HUES6 (cell line): ENCODE measurements around the gene SPRN.
"Not testable (repeated sequence)": the region's sequence is repeated elsewhere in the genome, so short reads cannot be mapped to it uniquely, and the experiment has no call there.

Source experiments
- H3K27ac ChIP-seq: 2 replicates; pipeline ENCODE4 v1.7.0; 2013; ENCODE audit warnings: low read depth, mild to moderate bottlenecking, low read length, inconsistent platforms
- H3K27me3 ChIP-seq: 2 replicates; pipeline ENCODE4 v1.6.1; 2013; ENCODE audit warnings: low read length; ENCODE audit not compliant: control insufficient read depth, insufficient read depth
- H3K36me3 ChIP-seq: 2 replicates; pipeline ENCODE4 v1.6.1; 2013; ENCODE audit warnings: low read length; ENCODE audit not compliant: control insufficient read depth, insufficient read depth
- H3K4me1 ChIP-seq: 2 replicates; pipeline ENCODE4 v1.6.1; 2013; ENCODE audit warnings: low read length; ENCODE audit not compliant: control insufficient read depth, insufficient read depth
- H3K4me3 ChIP-seq: 2 replicates; pipeline ENCODE4 v1.5.1; 2013; ENCODE audit warnings: low read depth, low read length
- H3K9ac ChIP-seq: one replicate; pipeline ENCODE4 v1.6.1; 2013; ENCODE audit warnings: mild to moderate bottlenecking, low read length
- H3K9me3 ChIP-seq: 2 replicates; pipeline ENCODE4 v1.6.1; 2013; ENCODE audit warnings: low read depth, low read length; ENCODE audit not compliant: control insufficient read depth, insufficient read depth

Gene SPRN

DNA sequence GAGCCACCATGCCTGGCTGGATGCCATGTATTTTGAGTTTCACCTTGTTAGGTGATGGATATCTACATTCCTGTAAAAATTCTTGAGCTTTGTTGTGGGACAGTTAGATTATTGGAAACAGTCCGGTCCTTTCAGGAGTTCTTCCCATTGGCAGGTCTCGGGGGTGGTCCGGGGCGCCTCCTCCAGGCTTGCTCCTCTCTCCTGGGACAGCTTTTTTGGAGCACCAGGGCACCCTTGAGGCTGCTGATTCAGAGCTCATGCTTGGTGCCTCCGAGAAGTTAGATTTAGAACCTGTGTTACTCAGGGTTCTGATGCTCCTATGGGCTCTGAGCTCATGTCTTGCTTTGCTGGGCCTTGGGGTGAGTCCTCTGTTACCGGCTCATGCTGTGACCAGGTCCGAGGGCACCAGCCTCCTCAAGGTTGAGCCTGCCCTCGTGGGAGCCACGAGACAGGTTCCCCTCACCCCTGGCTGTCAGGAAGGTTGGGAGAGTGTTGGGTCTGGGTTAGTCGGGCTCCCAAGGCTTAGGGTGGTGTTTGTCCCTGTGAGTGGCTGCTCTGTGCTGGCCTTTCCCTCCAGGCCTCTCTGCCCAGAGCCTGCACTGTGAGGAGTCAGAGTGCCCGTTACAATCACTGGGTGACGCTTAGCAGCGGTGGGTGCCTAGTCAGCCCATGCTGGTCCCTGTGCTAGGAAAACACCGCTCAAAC is 6.0 kb downstream of the SPRN start:
- Histone ChIP-seq H3K9ac (no peak overlapping the region), H3K9me3 (peaks cover 3% of the 10 kb centered on the region), H3K4me1 (no peaks in the 10 kb centered on the region), H3K27ac (no peak overlapping the region), H3K4me3 (no peak overlapping the region), H3K36me3 (peaks cover 45% of the 10 kb centered on the region), H3K27me3 (peaks cover 18% of the 10 kb centered on the region)

DNA sequence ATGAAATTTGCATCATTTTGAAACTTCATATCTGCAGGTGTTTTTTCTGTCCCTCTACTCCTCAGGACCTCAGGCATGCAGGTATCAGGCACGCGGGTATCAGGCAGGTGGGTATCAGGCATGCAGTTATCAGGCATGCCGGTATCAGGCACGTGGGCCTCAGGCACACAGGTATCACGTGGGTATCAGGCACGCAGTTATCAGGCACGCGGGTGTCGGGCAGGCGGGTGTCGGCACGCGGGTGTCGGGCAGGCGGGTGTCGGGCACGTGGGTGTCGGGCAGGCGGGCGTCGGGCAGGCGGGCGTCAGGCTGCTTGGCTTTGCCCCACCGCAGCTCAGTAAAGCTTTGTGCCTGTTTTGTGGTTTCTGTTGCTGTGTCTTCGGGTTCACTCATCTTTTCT is 8.7 kb downstream of the SPRN start:
- Histone ChIP-seq H3K9me3 (peaks cover 15% of the 10 kb centered on the region), H3K9ac (no peak overlapping the region), H3K4me3 (no peak overlapping the region), H3K27me3 (no peaks in the 10 kb centered on the region), H3K36me3 (peaks cover 66% of the 10 kb centered on the region), H3K27ac (no peak overlapping the region), H3K4me1 (no peaks in the 10 kb centered on the region)

DNA sequence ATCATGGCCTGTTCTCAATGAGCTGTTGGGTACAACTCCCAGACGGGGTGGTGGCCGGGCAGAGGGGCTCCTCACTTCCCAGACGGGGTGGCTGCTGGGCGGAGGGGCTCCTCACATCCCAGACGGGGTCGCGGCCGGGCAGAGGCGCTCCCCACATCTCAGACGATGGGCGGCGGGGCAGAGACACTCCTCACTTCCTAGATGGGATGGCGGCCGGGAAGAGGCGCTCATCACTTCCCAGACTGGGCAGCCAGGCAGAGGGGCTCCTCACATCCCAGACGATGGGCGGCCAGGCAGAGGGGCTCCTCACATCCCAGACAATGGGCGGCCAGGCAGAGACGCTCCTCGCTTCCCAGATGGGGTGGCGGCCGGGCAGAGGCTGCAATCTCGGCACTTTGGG is 10.0 kb downstream of the SPRN start:
- not testable (repeated sequence) for H3K27ac ChIP-seq, H3K27me3 ChIP-seq, H3K4me1 ChIP-seq, H3K9ac ChIP-seq, H3K4me3 ChIP-seq
- H3K36me3 ChIP-seq, result peaks cover 65% of the 10 kb centered on the region
- peaks cover 15% of the 10 kb centered on the region for H3K9me3 ChIP-seq

- no peak overlapping the region for H3K9ac ChIP-seq
- H3K36me3 ChIP-seq, result peaks cover 68% of the 10 kb centered on the region
- peaks cover 15% of the 10 kb centered on the region for H3K9me3 ChIP-seq
- no peak overlapping the region for H3K27ac ChIP-seq
- no peaks in the 10 kb centered on the region for H3K27me3 ChIP-seq
- H3K4me3 ChIP-seq, result no peak overlapping the region
- H3K4me1 ChIP-seq, result no peaks in the 10 kb centered on the region
Measured at GRCh38 chr10:133412381-133412711, 12.1 kb downstream of the SPRN start.

DNA sequence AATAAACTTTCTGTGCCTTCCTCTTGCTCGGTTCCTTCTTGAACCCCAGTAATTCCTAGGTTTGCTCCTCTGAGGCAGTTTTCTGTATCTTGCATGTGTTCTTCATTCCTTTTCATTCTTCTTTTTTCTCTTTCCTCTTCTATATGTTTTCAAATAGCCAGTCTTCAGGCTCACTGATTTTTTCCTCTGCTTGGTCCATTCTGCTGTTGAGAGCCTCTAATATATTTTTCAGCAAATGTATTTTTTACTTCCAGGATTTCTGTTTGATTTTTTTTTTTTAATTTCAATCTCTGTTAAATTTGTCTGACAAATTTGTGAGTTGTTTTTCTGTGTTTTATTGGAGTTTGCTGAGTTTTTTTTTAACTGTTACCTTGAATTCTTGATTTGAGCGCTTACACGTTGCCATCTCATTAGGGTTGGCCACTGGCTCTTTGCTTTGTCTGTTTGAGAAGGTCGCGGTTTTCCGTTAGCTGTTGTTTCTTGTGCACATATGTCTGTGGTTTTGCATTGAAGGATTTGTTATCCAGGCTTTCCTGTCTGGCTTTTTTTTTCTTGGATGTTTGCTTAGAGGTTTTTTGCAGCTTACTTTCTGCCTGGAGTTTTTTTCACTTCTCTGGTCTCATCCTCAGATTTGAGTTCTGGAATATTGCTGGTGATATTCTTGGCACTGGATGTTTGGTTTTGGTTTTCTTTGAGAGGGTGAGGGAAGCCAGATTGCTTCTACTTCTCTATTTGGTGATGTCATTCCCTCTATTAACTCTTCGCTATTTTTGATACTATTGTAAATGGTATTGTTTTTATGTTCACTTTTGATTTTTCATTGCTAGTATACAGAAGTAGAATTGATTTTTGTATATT is 12.7 kb downstream of the SPRN start:
- Histone ChIP-seq H3K27ac (no peak overlapping the region), H3K4me3 (no peak overlapping the region), H3K36me3 (peaks cover 73% of the 10 kb centered on the region), H3K9ac (no peak overlapping the region), H3K9me3 (peaks cover 15% of the 10 kb centered on the region), H3K4me1 (no peaks in the 10 kb centered on the region), H3K27me3 (no peaks in the 10 kb centered on the region)

DNA sequence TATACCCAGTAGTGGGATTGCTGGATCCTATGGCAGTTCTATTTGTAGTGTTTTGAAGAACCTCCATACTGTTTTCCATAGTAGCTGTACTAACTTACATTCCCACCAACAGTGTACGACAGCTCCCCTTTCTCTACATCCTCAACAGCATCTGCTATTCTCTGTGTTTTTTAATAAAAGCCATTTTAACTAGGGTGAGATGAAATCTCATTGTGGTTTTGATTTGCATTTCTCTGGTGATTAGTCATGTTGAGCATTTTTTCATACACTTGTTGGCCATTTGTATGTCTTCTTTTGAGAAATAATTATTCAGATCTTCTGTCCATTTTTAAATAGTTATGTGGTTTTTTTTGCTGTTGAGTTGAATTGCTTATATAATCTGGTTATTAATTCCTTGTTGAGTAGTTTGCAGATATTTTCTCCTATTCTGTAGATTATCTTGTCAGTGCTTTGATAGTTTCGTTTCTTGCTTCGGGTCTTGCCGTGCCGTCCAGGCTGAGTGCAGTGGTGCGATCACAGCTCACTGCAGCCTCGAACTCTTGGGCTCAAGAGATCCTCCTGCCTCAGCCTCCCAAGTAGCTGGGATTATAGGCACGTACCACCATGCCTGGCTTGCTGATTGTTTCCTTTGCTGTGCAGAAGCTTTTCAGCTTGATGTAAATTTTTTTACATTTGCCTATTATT is 18.4 kb downstream of the SPRN start:
- Histone ChIP-seq H3K9ac (no peak overlapping the region), H3K36me3 (peaks cover 83% of the 10 kb centered on the region)

DNA sequence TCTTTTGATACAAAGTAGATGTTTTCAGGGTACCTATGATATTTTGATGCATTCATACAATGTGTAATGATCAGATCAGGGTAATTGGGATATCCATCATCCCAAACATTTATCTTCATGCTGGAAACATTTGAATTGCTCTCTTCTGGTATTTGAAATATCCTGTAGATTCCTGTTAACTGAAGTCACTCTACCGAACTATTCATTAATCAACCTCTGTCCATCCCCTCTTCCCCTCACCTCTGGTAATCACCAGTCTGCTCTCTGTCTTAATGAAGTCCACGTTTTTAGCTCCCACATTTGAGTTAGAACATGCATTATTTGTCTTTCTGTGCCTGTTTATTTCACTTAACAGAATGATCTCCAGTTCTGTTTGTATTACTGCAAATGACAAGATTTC is 19.2 kb downstream of the SPRN start:
- Histone ChIP-seq H3K9ac (no peak overlapping the region), H3K9me3 (no peaks in the 10 kb centered on the region; the same call in 1 of the 2 replicates), H3K27me3 (no peaks in the 10 kb centered on the region), H3K4me1 (no peaks in the 10 kb centered on the region), H3K36me3 (peaks cover 83% of the 10 kb centered on the region), H3K4me3 (no peak overlapping the region), H3K27ac (no peak overlapping the region)

More for the DNA sequence above, 18.4 kb downstream of the SPRN start:
- H3K4me3 ChIP-seq, result no peak overlapping the region
- no peak overlapping the region for H3K27ac ChIP-seq
- H3K9me3 ChIP-seq, result peaks cover 2% of the 10 kb centered on the region; the same call in 1 of the 2 replicates
- no peaks in the 10 kb centered on the region for H3K4me1 ChIP-seq
- no peaks in the 10 kb centered on the region for H3K27me3 ChIP-seq

DNA sequence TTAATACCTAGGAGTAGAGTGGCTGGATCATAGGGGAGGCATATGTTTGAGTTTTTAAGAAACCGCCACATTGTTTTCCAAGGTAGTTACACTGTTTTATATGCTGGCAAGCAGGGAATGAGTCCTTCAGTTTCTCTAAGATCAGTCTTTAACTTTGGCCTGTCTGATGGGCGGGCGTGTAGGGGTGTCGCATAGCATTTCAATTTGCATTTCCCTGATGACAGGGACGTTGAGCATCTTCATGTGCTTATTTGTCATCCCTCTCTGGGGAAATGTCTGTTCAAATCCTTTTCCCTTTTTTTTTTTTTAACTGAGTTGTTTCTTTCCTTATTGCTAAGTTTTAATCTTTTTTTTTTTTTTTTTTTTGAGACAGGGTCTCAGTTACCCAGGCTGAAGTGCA is 20.6 kb downstream of the SPRN start:
- peaks cover 84% of the 10 kb centered on the region for H3K36me3 ChIP-seq
- H3K27me3 ChIP-seq, result no peaks in the 10 kb centered on the region
- H3K9me3 ChIP-seq, result no peaks in the 10 kb centered on the region; the same call in 1 of the 2 replicates

DNA sequence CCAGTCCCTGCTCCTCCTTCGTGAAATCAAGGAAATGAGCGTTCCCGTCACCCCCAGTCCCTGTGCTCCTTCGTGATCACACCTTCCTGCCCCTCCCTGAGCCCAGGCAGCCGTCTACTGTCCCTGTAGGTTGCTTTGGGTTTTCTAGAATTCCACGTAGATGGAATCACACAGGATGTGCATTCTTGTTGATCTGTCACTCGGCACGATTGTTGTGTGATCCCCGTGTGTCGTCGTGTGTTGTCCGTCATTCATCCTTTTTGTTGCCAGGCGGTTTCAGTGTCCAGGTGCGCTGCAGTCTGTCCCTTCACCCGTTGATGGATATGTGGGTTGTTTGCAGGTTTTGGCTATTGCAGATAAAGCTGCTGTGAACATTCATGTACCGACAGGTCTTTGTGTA is 21.1 kb downstream of the SPRN start:
- Histone ChIP-seq H3K9me3 (no peaks in the 10 kb centered on the region; the same call in 1 of the 2 replicates), H3K4me1 (no peaks in the 10 kb centered on the region), H3K4me3 (no peak overlapping the region), H3K36me3 (peaks cover 85% of the 10 kb centered on the region), H3K9ac (no peak overlapping the region), H3K27ac (no peak overlapping the region), H3K27me3 (no peaks in the 10 kb centered on the region)

More for the DNA sequence above, 20.6 kb downstream of the SPRN start:
- H3K27ac ChIP-seq, result no peak overlapping the region
- no peak overlapping the region for H3K9ac ChIP-seq
- no peaks in the 10 kb centered on the region for H3K4me1 ChIP-seq
- H3K4me3 ChIP-seq, result no peak overlapping the region

GRCh38 chr10:133401981-133402725 is 22.3 kb downstream of the SPRN start:
- H3K4me1 ChIP-seq, result no peaks in the 10 kb centered on the region
- H3K9ac ChIP-seq, result no peak overlapping the region
- H3K9me3 ChIP-seq, result no peaks in the 10 kb centered on the region
- no peak overlapping the region for H3K4me3 ChIP-seq
- no peak overlapping the region for H3K27ac ChIP-seq
- no peaks in the 10 kb centered on the region for H3K27me3 ChIP-seq
- H3K36me3 ChIP-seq, result peaks cover 87% of the 10 kb centered on the region
